Peyer's patch (tissue), 4 donors: ENCODE measurements around the gene METTL16. TPM values are rescaled to one million over a fixed set of nuclear protein-coding genes. Genes with fewer than 3 reads are reported as not detected.

Experiments used
- DNase-seq, 3 donors: peaks; one replicate each; pipeline ENCODE4 v3.0.0-alpha.2; 2017 to 2019
- H3K27ac ChIP-seq, 4 donors: fragments of 200-600 bp; sonication (generic); one replicate each; pipeline ENCODE4 v1.5.1; 2016 to 2019
- H3K27me3 ChIP-seq, 2 donors: fragments of 200-600 bp; sonication (generic); one replicate each; pipeline ENCODE4 v1.5.1; 2019
- H3K36me3 ChIP-seq, 3 donors: fragments of 200-600 bp; sonication (generic); one replicate each; pipeline ENCODE4 v1.5.1; 2016 to 2019
- H3K4me1 ChIP-seq, 4 donors: fragments of 200-600 bp; sonication (generic); one replicate each; pipeline ENCODE4 v1.5.1; 2016 to 2019
- H3K4me3 ChIP-seq, 4 donors: fragments of 200-600 bp; sonication (generic); 1 replicate in 3 of 4; 2 replicates in 1 of 4; pipeline ENCODE4 v1.5.1; 2016 to 2019; ENCODE audit warnings: mild to moderate bottlenecking in 1 of 4
- H3K9me3 ChIP-seq, 4 donors: fragments of 200-600 bp; sonication (generic); one replicate each; pipeline ENCODE4 v1.5.1; 2016 to 2019; ENCODE audit warnings: mild to moderate bottlenecking in 1 of 4
- CTCF ChIP-seq, 6 experiments: fragments of 450-650 bp in 4 of 6; fragments of 200-600 bp in 2 of 6; sonication (generic) in 1 of 6; IDR thresholded peaks; one replicate each; pipeline ENCODE4 v1.5.1; 2017 to 2019; ENCODE audit warnings: antibody characterized with exemption in 6 of 6, mild to moderate bottlenecking in 3 of 6, moderate library complexity in 1 of 6
- POLR2A ChIP-seq, 2 donors: fragments of 450-650 bp; IDR thresholded peaks; one replicate each; pipeline ENCODE4 v1.5.1; 2017; ENCODE audit warnings: antibody characterized with exemption in 2 of 2, mild to moderate bottlenecking in 2 of 2, moderate library complexity in 2 of 2
- total RNA-seq, 4 donors: library from RNA; depleted of rRNA; stranded (reverse); fragments of >200 nt; gene quantifications; one replicate each; pipeline ENCODE4 v1.1.0, GENCODE V29; 2016

Gene METTL16
- total RNA-seq, 4 donors from 2014 or later = 24.0 to 29.7 (median 27.9) TPM

DNA sequence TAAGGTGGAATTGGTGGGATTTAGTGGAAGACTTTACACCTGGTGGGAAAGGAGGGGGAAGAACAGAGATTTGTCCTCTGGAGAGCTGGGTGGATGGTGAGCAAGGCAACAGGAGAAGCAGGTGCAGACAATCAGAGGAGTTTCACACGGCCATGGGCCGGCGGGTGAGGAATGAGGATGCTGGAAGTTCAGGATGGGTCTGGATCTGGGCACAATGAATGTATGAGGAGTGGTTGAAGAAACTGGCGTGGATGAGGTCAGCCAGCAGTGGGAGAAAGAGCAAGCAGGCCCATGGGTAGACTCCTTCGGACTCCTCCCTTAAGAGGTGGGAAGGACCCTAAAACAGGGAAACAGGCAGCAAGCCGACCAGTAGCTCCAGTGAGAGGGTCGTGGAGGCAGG lies 100.7 kb downstream of the METTL16 start:
- TF ChIP-seq POLR2A (IDR thresholded peaks at IDR 0.05) = no peak
- Histone ChIP-seq H3K4me3 (no peak overlapping the region), H3K4me1 (peaks cover 0 to 23% (median 2%) of the 10 kb centered on the region in 4 donors), H3K36me3 (peaks cover 0 to 15% (median 0%) of the 10 kb centered on the region in 3 donors), H3K27ac (no peak overlapping the region), H3K9me3 (no peaks in the 10 kb centered on the region), H3K27me3 (no peaks in the 10 kb centered on the region)
- no peak for DNase-seq

DNA sequence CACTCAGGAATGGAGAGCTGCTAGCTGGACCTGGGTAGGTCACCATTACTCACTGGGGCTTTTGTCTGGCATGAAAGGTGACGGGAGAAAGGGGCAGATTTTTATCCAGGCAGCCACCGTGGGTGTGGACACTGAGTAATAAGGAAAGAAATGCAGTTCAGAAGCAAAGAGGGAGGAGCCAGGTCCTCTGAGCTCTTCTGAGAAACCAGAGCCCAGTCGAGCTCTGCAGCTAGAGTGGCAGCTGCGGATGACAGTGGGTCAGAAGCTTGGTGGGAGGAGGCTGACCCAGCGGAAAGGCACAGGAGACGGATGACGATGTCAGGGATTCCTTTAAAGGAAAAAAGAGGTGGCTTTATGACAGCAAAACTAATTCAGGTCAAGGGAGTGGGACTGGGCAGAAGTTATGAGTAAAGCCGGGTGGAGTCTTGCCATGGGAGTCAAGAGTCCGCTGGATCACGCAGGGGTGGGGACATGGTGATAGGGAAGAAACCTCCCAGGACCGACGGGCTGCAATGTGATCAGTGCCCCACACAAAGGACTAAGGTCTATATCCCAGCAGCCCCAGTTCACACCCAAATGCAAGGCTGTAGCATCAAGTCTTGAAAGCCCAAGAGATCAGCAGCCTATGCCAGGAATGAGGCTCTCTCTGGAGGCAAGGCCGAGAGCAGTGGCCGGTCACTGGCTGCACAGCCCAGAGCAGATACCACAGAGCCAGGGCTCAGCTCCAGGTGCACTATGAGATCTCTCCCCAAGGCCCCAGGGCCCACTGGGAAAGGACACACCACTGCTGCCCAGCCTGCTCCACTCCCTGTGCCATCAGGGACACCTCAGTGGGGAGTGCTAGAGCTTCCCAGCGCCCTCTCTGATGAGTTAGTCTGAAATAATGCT lies 104.5 kb downstream of the METTL16 start:
- Histone ChIP-seq H3K27ac (peak overlapping the region; percentile 53 to 97 (median 92)), H3K27me3 (no peaks in the 10 kb centered on the region), H3K36me3 (no peaks in the 10 kb centered on the region), H3K9me3 (no peaks in the 10 kb centered on the region), H3K4me3 (peak overlapping the region in 2 of 4 donors; percentile 8 to 32), H3K4me1 (peaks cover 0 to 54% (median 7%) of the 10 kb centered on the region in 4 donors)
- peak in 2 of 3 donors; percentile 90 to 94 for DNase-seq
- peak; percentile 66 to 82 for TF ChIP-seq POLR2A (IDR thresholded peaks at IDR 0.05)
- TF ChIP-seq CTCF (IDR thresholded peaks at IDR 0.05) = peak in 1 of 6 experiments; percentile 3

DNA sequence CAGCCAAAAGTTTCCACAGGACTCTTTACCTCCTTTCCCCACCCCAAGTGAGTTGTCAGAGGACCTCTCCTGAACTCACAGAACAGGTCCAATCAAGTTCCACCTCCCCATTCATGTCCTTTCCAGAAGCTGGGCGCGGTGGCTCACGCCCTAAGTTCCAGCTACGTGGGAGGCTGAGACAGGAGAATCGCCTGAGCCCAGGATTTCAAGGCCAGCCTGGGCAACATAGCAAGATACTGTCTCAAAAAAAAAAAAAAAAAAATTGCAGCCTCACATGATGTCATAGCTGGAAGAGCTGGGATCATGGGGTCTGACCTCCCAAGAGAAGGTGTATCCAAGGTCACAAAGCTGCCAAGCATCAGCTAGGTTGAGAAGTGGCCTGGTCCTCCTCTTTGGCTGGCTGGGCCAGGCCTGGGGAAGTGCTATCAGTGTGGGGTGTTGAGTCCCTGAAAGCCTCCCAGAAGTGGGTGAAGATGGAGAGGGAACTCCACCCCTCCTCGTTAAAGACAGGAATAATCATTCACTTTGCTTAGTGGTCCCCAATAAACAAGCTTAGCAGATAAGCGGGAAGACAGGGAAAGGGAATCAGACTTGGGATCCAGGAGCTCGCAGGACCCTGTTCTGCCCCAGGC lies 105.3 kb downstream of the METTL16 start:
- H3K4me3 ChIP-seq = peak overlapping the region in 2 of 4 donors; percentile 8 to 32
- DNase-seq = peak in 2 of 3 donors; percentile 72 to 73
- H3K36me3 ChIP-seq = no peaks in the 10 kb centered on the region
- TF ChIP-seq POLR2A (IDR thresholded peaks at IDR 0.05) (peak in 1 of 2 donors; percentile 17), CTCF (IDR thresholded peaks at IDR 0.05) (no peak)
- peak overlapping the region; percentile 53 to 97 (median 92) for H3K27ac ChIP-seq
- H3K4me1 ChIP-seq = peaks cover 0 to 54% (median 8%) of the 10 kb centered on the region in 4 donors
- no peaks in the 10 kb centered on the region for H3K9me3 ChIP-seq
- H3K27me3 ChIP-seq = no peaks in the 10 kb centered on the region

DNA sequence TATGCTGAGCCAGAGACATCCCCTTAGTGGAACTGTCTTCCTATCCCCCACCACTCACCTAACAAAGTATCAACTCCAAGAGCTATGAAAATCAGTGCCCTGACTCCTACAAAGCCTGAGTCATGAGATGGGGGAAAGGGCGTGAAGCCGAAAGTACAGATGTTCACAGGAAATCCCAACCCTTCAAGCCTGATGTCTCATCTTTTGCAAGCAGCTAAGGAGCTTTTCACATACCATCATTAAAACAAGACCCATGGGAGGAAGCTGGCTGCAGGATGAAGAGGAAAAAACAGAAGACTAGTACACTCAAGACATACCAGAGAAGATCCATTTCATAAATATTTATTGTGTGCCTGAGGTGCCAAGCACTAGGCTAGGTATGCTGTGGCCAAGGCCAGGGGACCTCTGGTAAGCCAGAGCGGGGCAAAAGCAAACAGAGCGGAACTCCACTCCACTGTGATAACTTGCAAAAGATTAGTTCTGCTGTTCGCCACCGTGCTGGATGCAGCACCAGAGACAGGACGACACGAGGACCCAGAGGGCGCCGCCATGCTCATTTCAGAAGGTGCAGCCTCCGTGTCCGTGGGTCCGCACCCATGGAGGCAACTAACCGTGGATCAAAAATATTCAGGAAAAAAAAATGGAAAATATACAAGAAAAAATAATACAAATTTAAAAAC lies 106.3 kb downstream of the METTL16 start:
- no peak for DNase-seq

GRCh38 chr17:2403044-2403443 lies 108.6 kb downstream of the METTL16 start:
- H3K27me3 ChIP-seq = no peaks in the 10 kb centered on the region
- peaks cover 0 to 61% (median 14%) of the 10 kb centered on the region in 4 donors for H3K4me1 ChIP-seq
- H3K27ac ChIP-seq = peak overlapping the region in 2 of 4 donors; percentile 93 to 100
- DNase-seq = no peak
- H3K9me3 ChIP-seq = no peaks in the 10 kb centered on the region
- TF ChIP-seq POLR2A (IDR thresholded peaks at IDR 0.05) (no peak), CTCF (IDR thresholded peaks at IDR 0.05) (no peak)
- no peaks in the 10 kb centered on the region for H3K36me3 ChIP-seq
- peak overlapping the region in 1 of 4 donors; percentile 59 for H3K4me3 ChIP-seq

More for the DNA sequence above, 106.3 kb downstream of the METTL16 start:
- H3K4me3 ChIP-seq = no peak overlapping the region
- no peaks in the 10 kb centered on the region for H3K27me3 ChIP-seq
- no peak for TF ChIP-seq CTCF (IDR thresholded peaks at IDR 0.05)
- no peak for TF ChIP-seq POLR2A (IDR thresholded peaks at IDR 0.05)
- H3K27ac ChIP-seq = peak overlapping the region in 3 of 4 donors; percentile 86 to 97 (median 97)
- H3K9me3 ChIP-seq = no peaks in the 10 kb centered on the region
- H3K4me1 ChIP-seq = peaks cover 0 to 54% (median 9%) of the 10 kb centered on the region in 4 donors
- H3K36me3 ChIP-seq = no peaks in the 10 kb centered on the region
